ENCODE measurements around the gene GPR85. TPM values are rescaled to one million over a fixed set of nuclear protein-coding genes. Genes with fewer than 3 reads are reported as not detected.

Gene GPR85
- total RNA-seq, 1 donor from 2014 or later = 4.6 TPM

Other genes with a start within 250 kb of the GPR85 start
- 127 TPM for gene SMIM30, start 31.7 kb upstream of the GPR85 start, total RNA-seq